A204.1 (cell line): Measurements from ENCODE around the gene PALM3.

ENCODE experiments used
- FAIRE-seq: peaks from 2 replicates; lab custom pipeline; 2012; peaks lifted over from hg19 to GRCh38; lab: Jason Lieb, UNC

PALM3 gene

GRCh38 chr19:14088634-14089411 lies 26.9 kb upstream of the PALM3 start:
- no peak for FAIRE-seq

- FAIRE-seq, result no peak
Measured at GRCh38 chr19:14086098-14086497, 24.2 kb upstream of the PALM3 start.

- FAIRE-seq, result no peak
Measured at GRCh38 chr19:14085309-14085995, 23.6 kb upstream of the PALM3 start, which contains the start of gene C19orf67. Gene C19orf67, minus strand, starts transcription at chr19:14085783. Its CDS starts 156 bp downstream, at chr19:14085627.

- FAIRE-seq, result no peak
Measured at GRCh38 chr19:14082675-14082960, 20.7 kb upstream of the PALM3 start.

GRCh38 chr19:14081797-14082674 lies 20.2 kb upstream of the PALM3 start:
- no peak for FAIRE-seq

GRCh38 chr19:14080887-14081796 lies 19.3 kb upstream of the PALM3 start:
- FAIRE-seq, result peak; percentile 99

GRCh38 chr19:14078411-14078810 lies 16.5 kb upstream of the PALM3 start:
- FAIRE-seq, result no peak

- FAIRE-seq, result no peak
Measured at GRCh38 chr19:14073925-14074838, 12.3 kb upstream of the PALM3 start.

GRCh38 chr19:14073261-14073924 lies 11.5 kb upstream of the PALM3 start:
- FAIRE-seq, result no peak

GRCh38 chr19:14072535-14073260 lies 10.8 kb upstream of the PALM3 start, which contains the start of gene MISP3:
Gene MISP3, plus strand, starts transcription at chr19:14072786. Its CDS starts 524 bp downstream, at chr19:14073310.
- no peak for FAIRE-seq

GRCh38 chr19:14070268-14071050 lies 8.6 kb upstream of the PALM3 start:
- no peak for FAIRE-seq

- FAIRE-seq, result no peak
Measured at GRCh38 chr19:14066134-14066533, 4.3 kb upstream of the PALM3 start.

GRCh38 chr19:14063105-14063504 lies 1.2 kb upstream of the PALM3 start:
- FAIRE-seq, result no peak

GRCh38 chr19:14062558-14062855 lies 631 bp upstream of the PALM3 start:
- FAIRE-seq, result no peak

- no peak for FAIRE-seq
Measured at GRCh38 chr19:14061081-14061749, 661 bp downstream of the PALM3 start.

GRCh38 chr19:14059652-14060155 lies 2.2 kb downstream of the PALM3 start:
- FAIRE-seq, result no peak

GRCh38 chr19:14059093-14059480 lies 2.8 kb downstream of the PALM3 start:
- FAIRE-seq, result no peak
